ENCODE data around the gene CSAG2.

GRCh38 chrX:152735860-152736511 lies 26.9 kb upstream of the CSAG2 start:
- TF ChIP-seq CTCF (IDR thresholded peaks at IDR 0.05; ENCODE audit: insufficient read depth, low read length) (no peak), POLR2AphosphoS5 (IDR thresholded peaks at IDR 0.05; ENCODE audit: low read depth) (no peak), REST (IDR thresholded peaks at IDR 0.05; ENCODE audit: insufficient replicate concordance, low read depth) (no peak), GABPA (IDR thresholded peaks at IDR 0.05; ENCODE audit: low read depth) (no peak), SPI1 (IDR thresholded peaks at IDR 0.05; ENCODE audit: borderline replicate concordance, low read depth) (no peak)

All from HL-60 (cell line).